Measurements from ENCODE around the gene MLX. TPM values are rescaled to one million over a fixed set of nuclear protein-coding genes. Genes with fewer than 3 reads are reported as not detected.
A peak's percentile ranks its signal among the peaks of the same experiment; 100 is the strongest.

Gene MLX, protein sequence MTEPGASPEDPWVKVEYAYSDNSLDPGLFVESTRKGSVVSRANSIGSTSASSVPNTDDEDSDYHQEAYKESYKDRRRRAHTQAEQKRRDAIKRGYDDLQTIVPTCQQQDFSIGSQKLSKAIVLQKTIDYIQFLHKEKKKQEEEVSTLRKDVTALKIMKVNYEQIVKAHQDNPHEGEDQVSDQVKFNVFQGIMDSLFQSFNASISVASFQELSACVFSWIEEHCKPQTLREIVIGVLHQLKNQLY
- total RNA-seq = 10 to 100 TPM; 24.4 to 33.9 (median 26.0) TPM

DNA sequence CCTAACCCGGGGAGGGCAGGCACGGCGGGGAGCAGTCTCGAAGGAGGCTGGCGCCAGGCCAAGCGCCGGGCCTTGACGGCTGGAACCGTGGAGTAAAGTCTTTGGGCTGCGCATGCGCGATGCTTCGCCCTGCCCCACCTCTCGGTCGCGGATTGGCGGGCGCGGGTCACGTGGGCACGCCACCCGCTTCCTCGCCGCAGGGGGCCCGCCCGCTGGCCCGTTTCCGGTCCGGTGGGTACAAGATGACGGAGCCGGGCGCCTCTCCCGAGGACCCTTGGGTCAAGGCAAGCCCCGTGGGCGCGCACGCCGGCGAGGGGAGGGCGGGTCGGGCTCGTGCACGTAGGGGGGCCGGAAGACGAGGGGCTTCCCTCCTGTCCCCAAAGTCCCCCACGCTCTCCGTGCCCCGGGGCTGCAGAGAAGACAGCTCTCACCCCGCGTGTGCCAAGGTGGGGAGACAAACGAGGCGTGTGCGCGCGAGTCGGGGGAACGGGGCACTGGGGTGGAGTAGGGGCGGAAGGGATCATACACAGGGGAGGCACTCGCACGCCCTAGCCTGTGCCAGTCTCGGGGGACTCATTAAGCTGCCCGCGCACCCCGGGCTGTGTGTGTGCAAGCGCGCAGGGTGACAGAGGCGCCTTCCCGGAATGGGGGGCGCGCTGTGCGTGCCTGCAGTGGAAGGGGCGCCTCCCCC lies at the start of gene MLX:
Gene MLX, plus strand, starts transcription at position 218 of the 691 bp plus-strand sequence. Its CDS starts 25 bp downstream, at position 243.
- H3K27me3 ChIP-seq = no peaks in the 10 kb centered on the region
- H3K4me3 ChIP-seq = peak within 1 kb of the TSS; percentile 82 to 91
- peaks cover 0 to 61% (median 37%) of the 10 kb centered on the region in 3 donors for H3K4me1 ChIP-seq
- H3K27ac ChIP-seq = peak within 1 kb of the TSS; percentile 90 to 98 (median 94)
- no peaks in the 10 kb centered on the region for H3K9me3 ChIP-seq
- peaks cover 0 to 66% of the 10 kb centered on the region in 2 donors for H3K36me3 ChIP-seq
- WGBS, 2 donors (ENCODE audit: low coverage in 1 of 2) = 0% methylated on average over 16 of the region's 72 CpGs; no CpG with 5 or more reads in 1 of the 2 donors
- TF ChIP-seq POLR2AphosphoS5 (IDR thresholded peaks at IDR 0.05) (peak; percentile 66), POLR2A (IDR thresholded peaks at IDR 0.05) (peak; percentile 40 to 61), EP300 (IDR thresholded peaks at IDR 0.05) (no peak)
- TF ChIP-seq, protein P1, sequence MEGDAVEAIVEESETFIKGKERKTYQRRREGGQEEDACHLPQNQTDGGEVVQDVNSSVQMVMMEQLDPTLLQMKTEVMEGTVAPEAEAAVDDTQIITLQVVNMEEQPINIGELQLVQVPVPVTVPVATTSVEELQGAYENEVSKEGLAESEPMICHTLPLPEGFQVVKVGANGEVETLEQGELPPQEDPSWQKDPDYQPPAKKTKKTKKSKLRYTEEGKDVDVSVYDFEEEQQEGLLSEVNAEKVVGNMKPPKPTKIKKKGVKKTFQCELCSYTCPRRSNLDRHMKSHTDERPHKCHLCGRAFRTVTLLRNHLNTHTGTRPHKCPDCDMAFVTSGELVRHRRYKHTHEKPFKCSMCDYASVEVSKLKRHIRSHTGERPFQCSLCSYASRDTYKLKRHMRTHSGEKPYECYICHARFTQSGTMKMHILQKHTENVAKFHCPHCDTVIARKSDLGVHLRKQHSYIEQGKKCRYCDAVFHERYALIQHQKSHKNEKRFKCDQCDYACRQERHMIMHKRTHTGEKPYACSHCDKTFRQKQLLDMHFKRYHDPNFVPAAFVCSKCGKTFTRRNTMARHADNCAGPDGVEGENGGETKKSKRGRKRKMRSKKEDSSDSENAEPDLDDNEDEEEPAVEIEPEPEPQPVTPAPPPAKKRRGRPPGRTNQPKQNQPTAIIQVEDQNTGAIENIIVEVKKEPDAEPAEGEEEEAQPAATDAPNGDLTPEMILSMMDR (IDR thresholded peaks at IDR 0.05) = peak in 1 of 4 experiments; percentile 17
- ATAC-seq = peak; percentile 88

DNA sequence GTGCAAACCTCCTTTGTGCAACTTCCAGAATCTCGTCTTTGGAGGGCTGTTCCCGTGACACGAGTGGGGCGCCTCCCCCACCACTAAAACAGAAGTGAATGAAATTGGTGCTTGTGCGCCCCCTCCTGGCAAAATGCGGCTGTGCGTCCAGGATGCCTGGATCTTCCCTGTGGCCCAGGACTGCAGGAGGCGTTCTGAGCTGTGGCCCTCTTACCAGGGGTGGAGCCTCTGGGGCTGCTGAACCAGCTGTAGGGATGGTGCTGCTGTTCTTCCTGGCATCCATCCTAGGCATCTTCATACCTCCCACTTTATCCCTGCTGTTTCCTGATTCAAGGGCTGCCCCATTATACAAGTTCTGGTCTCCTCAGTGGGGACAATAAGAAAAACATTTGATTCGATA lies 49.4 kb upstream of the MLX start:
- Histone ChIP-seq H3K36me3 (peaks cover 0 to 33% of the 10 kb centered on the region in 2 donors), H3K27ac (peak overlapping the region; percentile 90 to 98 (median 96)), H3K27me3 (no peaks in the 10 kb centered on the region), H3K4me1 (peaks cover 44 to 96% (median 59%) of the 10 kb centered on the region in 3 donors), H3K9me3 (no peaks in the 10 kb centered on the region), H3K4me3 (no peak overlapping the region)
- TF ChIP-seq POLR2AphosphoS5 (IDR thresholded peaks at IDR 0.05) (no peak), EP300 (IDR thresholded peaks at IDR 0.05) (no peak), POLR2A (IDR thresholded peaks at IDR 0.05) (no peak)
- TF ChIP-seq, protein P1 (IDR thresholded peaks at IDR 0.05) = peak in 3 of 4 experiments; percentile 95 to 98 (median 97)
- ATAC-seq = peak; percentile 57
- WGBS, 2 donors (ENCODE audit: low coverage in 1 of 2) = 9 to 20% methylated on average over 2 to 4 of the region's 9 CpGs

DNA sequence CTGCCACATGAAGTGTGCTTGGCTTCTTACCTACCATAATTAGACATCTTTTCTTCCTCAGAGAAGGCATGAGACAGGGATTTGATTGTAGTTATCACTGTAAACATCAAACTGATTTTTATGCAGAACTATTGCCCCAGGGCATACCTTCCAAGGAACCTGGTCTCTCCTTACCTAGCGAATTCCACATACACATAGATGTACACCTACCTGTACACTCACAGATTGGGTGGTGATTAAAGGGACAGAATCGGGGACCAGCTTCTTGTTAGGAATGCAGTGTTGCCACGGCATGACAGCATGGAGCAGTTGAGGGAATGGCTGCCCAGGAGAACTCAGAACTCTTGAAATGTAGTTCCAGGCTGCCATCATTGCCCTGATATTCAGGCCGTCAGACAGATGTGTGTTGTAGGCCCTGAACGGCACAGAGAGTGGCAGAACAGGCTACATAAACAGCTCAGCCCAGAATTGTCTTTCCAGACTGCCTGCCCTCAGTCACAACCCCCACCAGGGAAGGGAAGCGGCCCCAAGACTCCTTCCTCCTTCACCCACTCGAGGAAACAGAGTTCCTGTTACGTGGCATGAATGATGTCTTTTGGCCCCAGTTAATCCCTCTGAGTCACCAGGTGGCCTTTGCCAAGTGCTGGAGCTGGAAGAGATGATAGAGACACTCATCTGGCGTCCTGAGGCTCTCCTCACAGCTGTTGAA lies 48.7 kb upstream of the MLX start:
- peaks cover 48 to 96% (median 66%) of the 10 kb centered on the region in 3 donors for H3K4me1 ChIP-seq
- H3K4me3 ChIP-seq = no peak overlapping the region
- ATAC-seq = peak; percentile 61
- no peak for TF ChIP-seq EP300 (IDR thresholded peaks at IDR 0.05)
- TF ChIP-seq, protein P1 (IDR thresholded peaks at IDR 0.05) = peak in 1 of 4 experiments; percentile 4
- no peak for TF ChIP-seq POLR2A (IDR thresholded peaks at IDR 0.05)
- peak; percentile 98 for TF ChIP-seq POLR2AphosphoS5 (IDR thresholded peaks at IDR 0.05)
- H3K9me3 ChIP-seq = no peaks in the 10 kb centered on the region
- 18 to 50% methylated on average over 3 to 7 of the region's 9 CpGs for WGBS, 2 donors (ENCODE audit: low coverage in 1 of 2)
- no peaks in the 10 kb centered on the region for H3K27me3 ChIP-seq
- H3K27ac ChIP-seq = peak overlapping the region; percentile 90 to 98 (median 96)
- H3K36me3 ChIP-seq = peaks cover 0 to 33% of the 10 kb centered on the region in 2 donors

DNA sequence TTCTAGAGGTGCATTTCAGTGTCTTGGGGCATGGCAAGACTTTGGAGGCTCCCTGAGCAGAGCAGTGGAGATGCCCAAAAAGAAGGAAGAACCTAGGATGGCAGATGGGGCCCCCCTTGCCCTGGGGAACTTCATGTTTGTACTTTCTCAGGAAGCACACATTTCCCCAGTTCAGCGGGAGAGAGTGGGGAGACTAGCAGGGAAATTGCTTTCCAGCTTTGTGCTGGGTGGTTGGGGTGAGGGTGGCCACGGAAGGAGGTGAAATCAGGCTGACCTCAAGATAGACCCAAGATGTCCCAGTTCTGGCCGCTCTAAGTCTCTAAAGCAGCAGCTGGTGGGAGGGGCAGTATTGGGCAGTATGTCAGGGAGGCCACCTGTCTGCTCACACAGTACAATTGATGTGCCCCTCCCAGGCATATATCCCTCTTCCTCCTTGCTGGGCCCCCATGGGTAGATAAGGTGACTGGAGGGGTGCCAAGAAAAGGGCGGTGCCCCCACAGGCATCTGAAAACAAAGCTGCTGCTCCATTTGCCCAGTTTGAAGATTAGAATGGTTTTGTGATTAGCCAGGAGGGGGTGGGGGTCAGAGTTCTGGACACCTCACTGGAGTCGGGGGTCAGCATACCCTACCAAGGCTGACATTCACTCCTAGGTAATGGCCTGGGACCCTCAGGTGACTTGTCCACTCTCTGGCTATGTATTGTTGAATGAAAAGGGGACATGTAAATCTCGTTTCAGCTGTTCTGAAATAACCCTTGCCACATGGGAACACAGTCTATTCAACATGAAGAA lies 48.0 kb upstream of the MLX start:
- peak overlapping the region; percentile 90 to 98 (median 96) for H3K27ac ChIP-seq
- no peak for TF ChIP-seq POLR2AphosphoS5 (IDR thresholded peaks at IDR 0.05)
- TF ChIP-seq EP300 (IDR thresholded peaks at IDR 0.05) = no peak
- TF ChIP-seq, protein P1 (IDR thresholded peaks at IDR 0.05) = no peak
- no peak for TF ChIP-seq POLR2A (IDR thresholded peaks at IDR 0.05)
- no peaks in the 10 kb centered on the region for H3K27me3 ChIP-seq
- no peak for ATAC-seq
- WGBS, 2 donors (ENCODE audit: low coverage in 1 of 2) = 24% methylated on average over 5 of the region's 6 CpGs; no CpG with 5 or more reads in 1 of the 2 donors
- H3K9me3 ChIP-seq = no peaks in the 10 kb centered on the region
- H3K4me1 ChIP-seq = peaks cover 48 to 96% (median 67%) of the 10 kb centered on the region in 3 donors
- H3K36me3 ChIP-seq = peaks cover 0 to 28% of the 10 kb centered on the region in 2 donors
- H3K4me3 ChIP-seq = no peak overlapping the region
